ENCODE results near the gene IPO13.

IPO13 gene

DNA sequence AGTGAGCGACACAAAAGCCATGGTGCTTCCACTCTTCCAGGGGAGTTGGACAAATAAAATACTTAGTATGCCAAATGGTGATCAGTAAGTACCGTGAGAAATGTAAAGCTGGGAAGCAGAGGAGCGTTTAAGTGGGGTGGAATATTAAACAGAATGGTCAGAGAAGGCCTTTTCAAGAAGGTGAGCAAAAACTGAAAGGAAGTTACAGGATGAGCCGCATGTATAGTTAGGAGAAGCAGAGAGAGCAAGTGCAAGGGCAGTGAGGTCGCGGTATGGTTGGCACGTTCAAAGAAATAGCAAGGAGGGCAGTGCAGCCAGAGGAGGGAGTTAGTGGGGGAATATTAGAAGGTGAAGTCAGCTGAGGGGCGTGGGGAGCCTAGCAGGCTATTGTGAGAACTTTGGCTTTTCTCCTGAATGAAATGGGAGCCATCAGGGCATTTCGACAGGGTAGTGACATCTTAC lies 27.3 kb downstream of the IPO13 start:
- H3K79me2 ChIP-seq (ENCODE audit: low read length): peaks cover 59% of the 10 kb centered on the region

GRCh38 chr1:43974443-43975248 lies 27.9 kb downstream of the IPO13 start, which contains the start of gene ATP6V0B:
Gene ATP6V0B, plus strand, starts transcription at chr1:43974960. Its CDS starts 81 bp downstream, at chr1:43975041.
- H3K4me3 ChIP-seq (ENCODE audit: low read length): peak within 1 kb of the TSS; percentile 87
- H3K27ac ChIP-seq (ENCODE audit: low read length): peak within 1 kb of the TSS; percentile 66
- H3K27me3 ChIP-seq (ENCODE audit: low read depth, low read length): no peaks in the 10 kb centered on the region
- H3K9me3 ChIP-seq (ENCODE audit: insufficient read depth, low read length): no peaks in the 10 kb centered on the region
- H3K4me1 ChIP-seq (ENCODE audit: low read length): peaks cover 28% of the 10 kb centered on the region
- peaks cover 4% of the 10 kb centered on the region; the same call in 1 of the 2 replicates for H4K20me1 ChIP-seq (ENCODE audit: insufficient read depth, low read length)
- H3K9ac ChIP-seq (ENCODE audit: low read length): peak within 1 kb of the TSS; percentile 89
- H3K4me2 ChIP-seq (ENCODE audit: low read length): peak within 1 kb of the TSS; percentile 97
- peaks cover 20% of the 10 kb centered on the region for H3K36me3 ChIP-seq (replicated peaks; ENCODE audit: low read depth, low read length)
- TF ChIP-seq EZH2phosphoT487 (IDR thresholded peaks at IDR 0.05; ENCODE audit: low read depth) (no peak), CTCF (IDR thresholded peaks at IDR 0.05; ENCODE audit: low read depth, low read length) (no peak)
- peaks cover 65% of the 10 kb centered on the region for H3K79me2 ChIP-seq (ENCODE audit: low read length)
- peak within 1 kb of the TSS; percentile 82 for H2AFZ ChIP-seq (ENCODE audit: low read depth, low read length)

More for the DNA sequence above, 27.3 kb downstream of the IPO13 start:
- H2AFZ ChIP-seq (ENCODE audit: low read depth, low read length): peak overlapping the region; percentile 82
- H3K27ac ChIP-seq (ENCODE audit: low read length): peak overlapping the region; percentile 51
- TF ChIP-seq CTCF (IDR thresholded peaks at IDR 0.05; ENCODE audit: low read depth, low read length) (no peak), EZH2phosphoT487 (IDR thresholded peaks at IDR 0.05; ENCODE audit: low read depth) (no peak)
- peak overlapping the region; percentile 70 for H3K9ac ChIP-seq (ENCODE audit: low read length)
- H3K4me1 ChIP-seq (ENCODE audit: low read length): peaks cover 31% of the 10 kb centered on the region
- H3K4me3 ChIP-seq (ENCODE audit: low read length): peak overlapping the region; percentile 87
- no peaks in the 10 kb centered on the region for H3K27me3 ChIP-seq (ENCODE audit: low read depth, low read length)
- H3K36me3 ChIP-seq (replicated peaks; ENCODE audit: low read depth, low read length): peaks cover 20% of the 10 kb centered on the region
- H3K9me3 ChIP-seq (ENCODE audit: insufficient read depth, low read length): no peaks in the 10 kb centered on the region
- H4K20me1 ChIP-seq (ENCODE audit: insufficient read depth, low read length): peaks cover 4% of the 10 kb centered on the region; the same call in 1 of the 2 replicates
- H3K4me2 ChIP-seq (ENCODE audit: low read length): peak overlapping the region; percentile 93

GRCh38 chr1:43975249-43975961 lies 28.7 kb downstream of the IPO13 start:
- H3K27ac ChIP-seq (ENCODE audit: low read length): peak overlapping the region; percentile 66
- H3K27me3 ChIP-seq (ENCODE audit: low read depth, low read length): no peaks in the 10 kb centered on the region
- H3K4me3 ChIP-seq (ENCODE audit: low read length): peak overlapping the region; percentile 87
- H3K36me3 ChIP-seq (replicated peaks; ENCODE audit: low read depth, low read length): peaks cover 20% of the 10 kb centered on the region
- no peaks in the 10 kb centered on the region for H3K9me3 ChIP-seq (ENCODE audit: insufficient read depth, low read length)
- H3K4me1 ChIP-seq (ENCODE audit: low read length): peaks cover 33% of the 10 kb centered on the region
- H3K79me2 ChIP-seq (ENCODE audit: low read length): peaks cover 67% of the 10 kb centered on the region
- TF ChIP-seq CTCF (IDR thresholded peaks at IDR 0.05; ENCODE audit: low read depth, low read length): no peak
- no peak for TF ChIP-seq EZH2phosphoT487 (IDR thresholded peaks at IDR 0.05; ENCODE audit: low read depth)
- peaks cover 4% of the 10 kb centered on the region; the same call in 1 of the 2 replicates for H4K20me1 ChIP-seq (ENCODE audit: insufficient read depth, low read length)
- peak overlapping the region; percentile 97 for H3K4me2 ChIP-seq (ENCODE audit: low read length)
- H2AFZ ChIP-seq (ENCODE audit: low read depth, low read length): no peak overlapping the region
- H3K9ac ChIP-seq (ENCODE audit: low read length): peak overlapping the region; percentile 89

DNA sequence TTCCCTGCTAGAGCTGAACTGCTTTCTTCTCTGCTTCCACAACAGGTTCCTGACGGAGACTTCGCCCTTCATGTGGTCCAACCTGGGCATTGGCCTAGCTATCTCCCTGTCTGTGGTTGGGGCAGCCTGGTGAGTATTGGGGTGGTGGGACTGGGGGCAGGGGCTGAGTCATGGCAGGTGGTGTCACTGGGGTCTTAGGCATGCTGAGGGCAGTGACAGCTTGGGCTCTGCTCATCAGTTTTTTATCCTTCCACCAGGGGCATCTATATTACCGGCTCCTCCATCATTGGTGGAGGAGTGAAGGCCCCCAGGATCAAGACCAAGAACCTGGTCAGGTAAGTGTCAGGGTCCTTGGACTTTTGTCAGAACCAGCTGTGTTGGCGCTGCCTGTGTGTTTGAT lies 29.3 kb downstream of the IPO13 start:
- H4K20me1 ChIP-seq (ENCODE audit: insufficient read depth, low read length): peaks cover 4% of the 10 kb centered on the region; the same call in 1 of the 2 replicates
- H3K9me3 ChIP-seq (ENCODE audit: insufficient read depth, low read length): no peaks in the 10 kb centered on the region
- H3K79me2 ChIP-seq (ENCODE audit: low read length): peaks cover 67% of the 10 kb centered on the region
- peaks cover 20% of the 10 kb centered on the region for H3K36me3 ChIP-seq (replicated peaks; ENCODE audit: low read depth, low read length)
- TF ChIP-seq CTCF (IDR thresholded peaks at IDR 0.05; ENCODE audit: low read depth, low read length) (no peak), EZH2phosphoT487 (IDR thresholded peaks at IDR 0.05; ENCODE audit: low read depth) (no peak)
- H3K9ac ChIP-seq (ENCODE audit: low read length): peak overlapping the region; percentile 89
- no peak overlapping the region for H2AFZ ChIP-seq (ENCODE audit: low read depth, low read length)
- peak overlapping the region; percentile 87 for H3K4me3 ChIP-seq (ENCODE audit: low read length)
- H3K4me2 ChIP-seq (ENCODE audit: low read length): peak overlapping the region; percentile 97
- peaks cover 31% of the 10 kb centered on the region for H3K4me1 ChIP-seq (ENCODE audit: low read length)
- H3K27me3 ChIP-seq (ENCODE audit: low read depth, low read length): no peaks in the 10 kb centered on the region
- H3K27ac ChIP-seq (ENCODE audit: low read length): peak overlapping the region; percentile 66

Data from OCI-LY3 (cell line).